Gastrocnemius medialis (tissue), 4 donors: Measurements from ENCODE around the gene EPHB2.

Source experiments
- CTCF ChIP-seq, 5 experiments: fragments of 450-650 bp in 3 of 5; fragments of 200-600 bp in 2 of 5; sonication (generic) in 2 of 5; IDR thresholded peaks in 4 of 5; conservative IDR thresholded peaks in 1 of 5; 1 replicate in 4 of 5; 2 replicates in 1 of 5; pipeline ENCODE4 v1.5.1; 2016 to 2019; ENCODE audit warnings: antibody characterized with exemption in 5 of 5, mild to moderate bottlenecking in 3 of 5, moderate library complexity in 3 of 5
- POLR2A ChIP-seq, 2 donors: fragments of 450-650 bp; IDR thresholded peaks; one replicate each; pipeline ENCODE4 v1.6.1; 2017; ENCODE audit warnings: antibody characterized with exemption in 2 of 2, mild to moderate bottlenecking in 2 of 2, moderate library complexity in 2 of 2

DNA sequence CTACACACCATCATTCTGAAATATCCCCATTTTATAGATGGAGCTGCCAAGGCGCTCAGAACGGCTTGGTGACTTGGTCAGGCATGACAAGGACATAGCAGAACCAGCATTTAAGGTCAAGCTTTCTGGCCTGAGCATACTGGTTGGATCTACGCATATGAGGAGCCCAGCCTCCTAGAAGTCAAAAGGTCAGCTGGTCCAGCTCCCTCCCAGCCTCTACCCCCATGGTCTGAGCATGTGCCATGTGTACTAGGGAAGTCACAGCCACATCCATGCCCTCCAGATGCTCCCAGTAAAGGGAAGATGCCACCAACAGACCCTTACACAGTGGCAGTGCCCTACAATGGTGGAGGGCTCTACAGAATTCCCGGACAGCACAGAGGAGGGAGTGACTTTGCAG lies 96.7 kb downstream of the EPHB2 start:
- TF ChIP-seq CTCF (IDR thresholded peaks at IDR 0.05 in 4 of 5, conservative IDR thresholded peaks at IDR 0.05 in 1 of 5) (no peak), POLR2A (IDR thresholded peaks at IDR 0.05) (no peak)
